A549 (cell line): ENCODE measurements around the gene FAM20C. TPM values are rescaled to one million over a fixed set of nuclear protein-coding genes. Genes with fewer than 3 reads are reported as not detected.

Source experiments
- ATAC-seq, 2 experiments: fragments of 200-7000 bp in 1 of 2; fragments of >200 bp in 1 of 2; cut with Nextera tagmentation in 1 of 2; cut with Tn5 transposase in 1 of 2; 3 replicates each; pipeline versions ENCODE4 v1.8.0 to v1.9.1; 2018 to 2020; ENCODE audit warnings: mild to moderate bottlenecking in 1 of 2, moderate library complexity in 1 of 2
- CTCF ChIA-PET: fragments of 300-600 bp; sonication (Branson Sonifier 250); formaldehyde crosslinking; extraction: SDS; loops from one replicate; lab custom pipeline; 2021; ENCODE audit warnings: antibody characterized with exemption, inconsistent platforms; lab: Yijun Ruan, JAX
- POLR2A ChIA-PET: fragments of 350-600 bp; formaldehyde crosslinking; extraction: SDS; loops from one replicate; lab custom pipeline; 2021; ENCODE audit warnings: antibody characterized with exemption, inconsistent platforms; lab: Yijun Ruan, JAX
- DNase-seq, 2 experiments: peaks; one replicate each; pipeline versions ENCODE4 v3.0.0 to v3.0.0-alpha.2; 2011 to 2016; ENCODE audit warnings: low read depth in 1 of 2, low spot score in 1 of 2
- FAIRE-seq: peaks from 2 replicates; lab custom pipeline; 2011; peaks lifted over from hg19 to GRCh38; lab: Jason Lieb, UNC
- H3K27ac ChIP-seq, 2 experiments: fragments of >200 bp; sonication (Bioruptor Twin); formaldehyde crosslinking; 3 replicates each; pipeline ENCODE4 v1.5.1; 2016 to 2017
- H3K4me1 ChIP-seq: fragments of >200 bp; sonication (Bioruptor Twin); formaldehyde crosslinking; 3 replicates; pipeline ENCODE4 v1.6.1; 2016
- H3K4me2 ChIP-seq: fragments of >200 bp; sonication (Bioruptor Twin); formaldehyde crosslinking; 3 replicates; pipeline ENCODE4 v1.6.1; 2016
- H3K4me3 ChIP-seq: fragments of >200 bp; sonication (Bioruptor Twin); formaldehyde crosslinking; 3 replicates; pipeline ENCODE4 v1.5.1; 2016
- H3K9me3 ChIP-seq: fragments of >200 bp; sonication (Bioruptor Twin); formaldehyde crosslinking; 3 replicates; pipeline ENCODE4 v1.6.1; 2016
- BCL3 ChIP-seq: fragments of >200 bp; sonication (Bioruptor Twin); formaldehyde crosslinking; IDR thresholded peaks from 3 replicates; pipeline ENCODE4 v1.6.1; 2016
- BHLHE40 ChIP-seq: IDR thresholded peaks from 2 replicates; pipeline ENCODE4 v1.6.1; 2012; ENCODE audit warnings: low read depth, low read length, inconsistent platforms
- CBX2 ChIP-seq: fragments of 200-600 bp; sonication (generic); IDR thresholded peaks from 2 replicates; pipeline ENCODE4 v1.6.1; 2016; ENCODE audit warnings: low read depth, mild to moderate bottlenecking, borderline replicate concordance
- CHD4 ChIP-seq: fragments of 200-600 bp; sonication (generic); IDR thresholded peaks from 2 replicates; pipeline ENCODE4 v1.6.1; 2016; ENCODE audit warnings: antibody characterized with exemption, mild to moderate bottlenecking, borderline replicate concordance
- E2F6 ChIP-seq: IDR thresholded peaks from 2 replicates; pipeline ENCODE4 v1.6.1; 2012; ENCODE audit warnings: low read depth, borderline replicate concordance
- HOXB5 ChIP-seq: fragments of 250-450 bp; sonication (Bioruptor Pico); IDR thresholded peaks from 2 replicates; pipeline ENCODE4 v1.5.0; 2020; ENCODE audit warnings: mild to moderate bottlenecking, moderate library complexity
- JUN ChIP-seq, 2 experiments: fragments of >200 bp; sonication (Bioruptor Twin); formaldehyde crosslinking; IDR thresholded peaks; 2 replicates in 1 of 2; 3 replicates in 1 of 2; pipeline ENCODE4 v1.6.1; 2016 to 2017
- KDM1A ChIP-seq: fragments of 200-600 bp; sonication (generic); IDR thresholded peaks from 2 replicates; pipeline ENCODE4 v1.6.1; 2016; ENCODE audit warnings: low read depth, mild to moderate bottlenecking
- MAZ ChIP-seq: fragments of 150-350 bp; IDR thresholded peaks from 2 replicates; pipeline ENCODE4 v1.6.1; 2014; ENCODE audit warnings: antibody characterized with exemption, low read depth, low read length, borderline replicate concordance
- NR3C1 ChIP-seq: fragments of >200 bp; sonication (Bioruptor Twin); formaldehyde crosslinking; IDR thresholded peaks from 3 replicates; pipeline ENCODE4 v1.6.1; 2017
- PBX3 ChIP-seq: IDR thresholded peaks from 2 replicates; pipeline ENCODE4 v1.6.1; 2012
- POLR2AphosphoS2 ChIP-seq: conservative IDR thresholded peaks from 2 replicates; pipeline ENCODE4 v1.6.1; 2012; ENCODE audit warnings: low read length, improper control_type of control experiment, inconsistent platforms
- SREBF2 ChIP-seq: fragments of 450-650 bp; IDR thresholded peaks from 2 replicates; pipeline ENCODE4 v1.6.1; 2014; ENCODE audit warnings: mild to moderate bottlenecking, moderate library complexity
- TP53 ChIP-seq: fragments of 250-450 bp; sonication (Bioruptor Pico); IDR thresholded peaks from 2 replicates; pipeline ENCODE4 v1.5.0; 2021; ENCODE audit warnings: mild to moderate bottlenecking, moderate library complexity
- ZC3H11A ChIP-seq: fragments of 450-650 bp; IDR thresholded peaks from 2 replicates; pipeline ENCODE4 v1.6.1; 2014; ENCODE audit warnings: antibody characterized with exemption, mild to moderate bottlenecking
- ZFP36 ChIP-seq: fragments of 450-650 bp; IDR thresholded peaks from 2 replicates; pipeline ENCODE4 v1.6.1; 2014; ENCODE audit warnings: borderline replicate concordance; ENCODE audit not compliant: partially characterized antibody
- WGBS: methylation state at CpG from one replicate; pipeline ENCODE4 v1.1.6; 2017; ENCODE audit errors: missing lambda C conversion rate; 5-methylcytosine and 5-hydroxymethylcytosine counted together
- polyA plus RNA-seq, 4 experiments: library from polyadenylated mRNA; depleted of rRNA in 3 of 4; stranded (reverse); fragments of >200 nt; fragmentation: RNase III in 1 of 4; extraction: RNeasy Plus Mini Kit Qiagen cat#74134 plus additional on column Dnase treatment in 1 of 4; gene quantifications; 2 replicates in 3 of 4; 3 replicates in 1 of 4; pipeline ENCODE4 v1.2.3, GENCODE V29; 2011 to 2017

FAM20C gene
- polyA plus RNA-seq, 2 of the 4 experiments (the other 2 are of a cell fraction) = 5.6 to 20.3 TPM

GRCh38 chr7:189719-190118 lies 2.7 kb upstream of the FAM20C start (continued):
- no peak for TF ChIP-seq NR3C1
- TF ChIP-seq BCL3 = no peak
- TF ChIP-seq BHLHE40 = no peak
- TF ChIP-seq MAZ = no peak
- TF ChIP-seq CBX2 = no peak
- TF ChIP-seq POLR2AphosphoS2 = no peak

- peaks cover 20% of the 10 kb centered on the region for H3K4me1 ChIP-seq
- DNase-seq (no peak), ATAC-seq (no peak), FAIRE-seq (no peak)
- H3K27ac ChIP-seq = no peak overlapping the region
- ChIA-PET CTCF (no interaction called here), POLR2A (no interaction called here)
- 94% methylated on average over 21 of the region's 21 CpGs for WGBS
- no peak overlapping the region for H3K4me2 ChIP-seq
- TF ChIP-seq JUN (IDR thresholded peaks at IDR 0.05) (no peak), TP53 (CRISPR knock-in tag) (no peak), MAZ (no peak), ZFP36 (no peak), ZC3H11A (no peak)
- no peaks in the 10 kb centered on the region for H3K9me3 ChIP-seq
- no peak overlapping the region for H3K4me3 ChIP-seq
Measured at GRCh38 chr7:190196-190595, 2.2 kb upstream of the FAM20C start.

- ATAC-seq = peak; percentile 10 to 28; a peak in 5 of 6 replicates
- peak; percentile 35 to 52 for DNase-seq
- no peak for FAIRE-seq
- no peak for TF ChIP-seq E2F6
- no peak for TF ChIP-seq PBX3
- TF ChIP-seq CHD4 = no peak
- no peak for TF ChIP-seq KDM1A
- Histone ChIP-seq H3K4me1 (peaks cover 21% of the 10 kb centered on the region), H3K4me3 (peak overlapping the region; percentile 97), H3K9me3 (no peaks in the 10 kb centered on the region), H3K27ac (peak overlapping the region; percentile 96 to 97), H3K4me2 (peak overlapping the region; percentile 96)
- ChIA-PET CTCF (no interaction called here), POLR2A (interaction anchor here (0.5 to 1.2 kb wide), 5 partner anchors 16 to 576 kb away, joined by 3 to 6 read pairs (median 4); no protein-coding TSS in a partner anchor)
- WGBS = 58% methylated on average over 21 of the region's 34 CpGs
Measured at GRCh38 chr7:191105-191980, 1.0 kb upstream of the FAM20C start.

- no peaks in the 10 kb centered on the region for H3K9me3 ChIP-seq
- peaks cover 21% of the 10 kb centered on the region for H3K4me1 ChIP-seq
- TF ChIP-seq SREBF2 (no peak), E2F6 (no peak), HOXB5 (CRISPR knock-in tag) (no peak), CBX2 (no peak), BHLHE40 (no peak), JUN (IDR thresholded peaks at IDR 0.05) (peak in 1 of 2 experiments; percentile 17; a peak in 2 of 5 replicates), BCL3 (no peak)
- POLR2A ChIA-PET = interaction anchor here (0.9 to 1.2 kb wide), 2 partner anchors 18 to 44 kb away, joined by 3 to 5 read pairs; no protein-coding TSS in a partner anchor
- DNase-seq (peak in 1 of 2 experiments; percentile 27), FAIRE-seq (no peak), ATAC-seq (peak in 1 of 2 experiments; percentile 61; a peak in 3 of 6 replicates)
- H3K27ac ChIP-seq = peak overlapping the region; percentile 96 to 97
- peak overlapping the region; percentile 96 for H3K4me2 ChIP-seq
- WGBS = no CpG with 5 or more reads among the region's 119 CpGs
- H3K4me3 ChIP-seq = peak overlapping the region; percentile 97
- CTCF ChIA-PET = interaction anchor here (1.0 to 1.5 kb wide), 2 partner anchors 13 to 17 kb away, joined by 3 read pairs; no protein-coding TSS in a partner anchor
Measured at GRCh38 chr7:192701-193480, 520 bp downstream of the FAM20C start.
